ENCODE data around the gene RER1.
"Not testable (repeated sequence)": the region's sequence is repeated elsewhere in the genome, so short reads cannot be mapped to it uniquely, and the experiment has no call there.

Gene RER1

DNA sequence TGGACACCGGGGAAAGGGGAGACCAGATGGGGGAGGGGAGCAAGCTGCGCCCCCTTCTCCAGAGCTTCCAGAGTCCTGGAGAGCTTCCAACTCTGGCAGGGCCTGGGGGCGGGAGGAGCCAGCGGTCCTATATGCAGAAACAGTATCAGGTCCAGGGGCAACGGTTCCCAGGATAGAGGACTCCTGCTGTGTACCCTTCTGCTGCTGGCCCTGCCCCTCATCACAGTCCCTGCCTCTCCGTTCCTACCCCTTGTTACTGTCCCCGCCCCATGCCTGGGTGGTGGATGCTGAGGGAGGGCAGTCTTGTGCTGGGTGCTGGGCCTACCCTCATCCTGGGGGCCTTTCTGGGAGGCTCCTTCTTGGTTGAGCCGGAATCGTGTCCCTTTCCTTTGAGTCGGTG lies 39.9 kb downstream of the RER1 start:
- DNase-seq: no peak

DNA sequence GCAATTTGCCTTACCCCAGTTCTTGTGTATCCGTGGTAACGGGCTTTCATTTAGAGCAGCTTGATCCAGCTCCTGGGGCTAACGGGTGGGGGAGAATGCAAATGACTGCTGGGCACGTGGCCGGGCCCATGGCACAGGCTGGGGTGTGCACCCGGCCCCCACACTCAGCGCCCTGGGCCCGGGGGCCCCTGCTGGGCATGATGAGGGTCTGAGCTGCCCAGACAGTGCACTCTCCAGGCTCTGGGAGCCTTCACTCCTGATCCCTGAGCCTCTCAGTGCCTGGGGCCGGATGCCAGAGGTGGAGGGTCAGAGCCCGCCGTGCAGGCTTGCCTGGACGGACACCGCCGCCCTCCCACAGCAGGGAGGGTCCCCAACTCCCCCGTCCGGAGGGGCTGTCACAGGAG lies 40.8 kb downstream of the RER1 start:
- no peak for DNase-seq

DNA sequence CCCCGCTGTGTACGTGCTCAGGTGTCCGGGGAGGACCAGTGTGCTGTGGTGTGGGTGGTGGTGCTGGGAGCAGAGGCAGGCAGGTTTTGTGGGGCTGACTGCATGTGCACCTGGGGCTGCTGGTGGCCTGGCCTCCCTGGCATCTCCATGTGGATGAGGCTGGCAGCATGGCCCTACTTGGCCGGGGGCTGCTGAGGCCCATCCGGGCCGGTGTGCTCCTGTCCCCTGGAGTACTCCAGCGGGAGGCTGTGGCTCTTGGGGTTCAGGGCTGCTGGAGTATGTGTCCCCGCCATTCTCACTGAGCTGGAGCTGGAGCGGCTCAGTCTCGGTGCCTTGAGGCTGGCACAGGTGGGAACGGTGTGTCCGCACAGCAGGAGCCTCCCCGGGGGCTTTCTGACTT lies 41.6 kb downstream of the RER1 start:
- DNase-seq: no peak

DNA sequence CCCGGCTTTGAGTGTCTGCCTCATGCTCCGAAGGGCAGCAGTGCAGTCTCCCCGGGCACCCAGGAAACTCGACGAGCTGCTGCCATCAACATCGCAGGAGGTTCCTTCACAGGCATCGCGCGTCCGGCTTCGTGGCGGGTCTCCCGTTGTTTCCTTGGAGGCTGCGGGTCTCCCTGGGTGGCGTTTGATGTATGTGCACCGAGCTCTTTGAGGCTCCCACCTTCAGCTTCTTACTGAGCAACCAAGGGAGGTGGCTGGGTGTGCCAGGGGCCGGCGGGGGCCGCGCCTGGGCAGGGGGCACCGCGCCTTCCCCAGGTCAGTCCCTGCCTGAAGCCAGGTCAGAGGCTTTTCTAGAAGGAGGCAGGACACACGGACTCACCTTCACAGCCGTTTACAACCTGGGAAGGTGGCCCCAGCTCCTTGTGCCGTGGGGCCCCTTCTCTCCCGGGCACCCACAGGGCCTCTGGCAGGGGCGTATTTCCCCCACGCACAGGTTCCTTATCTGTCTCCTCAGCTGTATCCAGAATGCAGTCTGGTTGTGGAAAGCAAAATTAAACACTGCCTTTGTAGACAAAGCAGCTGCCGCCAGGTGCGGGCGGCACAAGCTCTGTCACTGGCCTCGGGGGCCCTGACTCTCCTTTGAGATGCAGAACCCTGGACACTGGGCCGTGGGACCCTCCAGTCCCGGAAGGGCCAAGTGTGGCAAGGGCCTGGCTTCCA lies 42.5 kb downstream of the RER1 start:
- DNase-seq: no peak

DNA sequence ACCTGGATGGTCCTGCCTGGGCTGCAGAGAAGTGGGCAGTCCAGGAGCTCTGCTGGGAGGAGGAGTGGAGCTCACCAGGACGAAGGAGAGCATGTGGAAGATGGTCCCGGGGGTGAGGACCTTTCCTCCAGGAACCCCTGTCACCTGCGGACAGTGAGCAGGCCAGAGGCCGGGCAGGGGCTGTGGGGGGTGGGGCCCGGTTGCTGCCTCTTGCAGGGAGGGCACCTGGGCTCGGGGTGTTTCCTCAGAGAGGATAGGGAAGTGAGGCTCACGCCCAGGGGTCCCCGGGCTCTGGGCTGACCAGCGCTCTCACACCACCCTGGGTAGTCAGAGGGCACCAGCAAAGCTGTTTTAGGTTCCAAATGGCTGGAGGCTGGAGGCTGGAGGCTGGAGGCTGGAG lies 43.5 kb downstream of the RER1 start:
- DNase-seq: no peak

DNA sequence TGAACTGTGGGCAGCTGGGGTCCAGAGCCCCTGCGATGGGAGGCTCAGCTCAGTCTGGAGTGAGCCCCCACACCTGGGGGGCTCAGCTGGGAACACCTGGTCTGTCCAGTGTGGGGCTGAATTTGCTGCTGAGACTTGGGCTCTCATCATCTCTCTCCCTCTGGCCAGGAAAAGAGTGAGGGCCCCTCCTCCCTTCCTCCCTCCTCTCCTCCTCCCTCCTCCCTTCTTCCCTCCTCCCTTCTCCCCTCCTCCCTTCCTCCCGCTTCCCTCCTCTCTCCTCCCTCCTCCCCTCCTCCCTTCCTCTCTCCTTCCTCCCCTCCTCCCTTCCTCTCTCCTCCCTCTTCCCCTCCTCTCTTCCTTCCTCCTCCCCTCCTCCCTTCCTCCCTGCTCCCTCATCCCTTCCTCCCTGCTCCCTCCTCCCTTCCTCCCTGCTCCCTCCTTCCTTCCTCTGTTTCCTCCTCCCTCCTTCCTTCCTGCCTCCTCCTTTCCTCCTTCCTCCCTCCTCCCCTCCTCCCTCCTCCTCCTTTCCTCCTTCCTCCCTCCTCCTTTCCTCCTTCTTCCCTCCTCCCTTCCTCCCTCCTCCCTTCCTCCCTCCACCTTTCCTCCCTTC lies 44.2 kb downstream of the RER1 start:
- DNase-seq: no peak

DNA sequence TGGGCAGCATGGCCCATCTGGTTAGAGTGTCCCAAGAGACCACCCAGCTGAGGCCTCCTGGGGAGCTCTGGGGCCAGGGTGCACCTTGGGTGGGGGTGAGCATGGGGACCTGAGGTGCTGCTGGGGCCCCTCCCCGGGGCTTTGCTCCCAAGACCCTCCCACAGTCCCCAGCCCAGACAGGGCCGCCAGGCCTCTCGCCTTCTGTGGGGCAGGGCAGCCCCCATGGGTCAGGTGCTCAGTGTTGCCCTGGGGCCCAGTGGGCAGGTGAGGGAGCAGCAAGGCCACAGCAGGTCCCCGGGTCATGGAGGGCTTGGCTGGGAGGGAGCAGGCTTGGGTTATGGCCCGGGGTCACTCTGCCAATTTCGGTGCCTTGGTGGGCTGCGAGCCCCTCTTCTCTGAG lies 45.2 kb downstream of the RER1 start:
- no peak for DNase-seq

DNA sequence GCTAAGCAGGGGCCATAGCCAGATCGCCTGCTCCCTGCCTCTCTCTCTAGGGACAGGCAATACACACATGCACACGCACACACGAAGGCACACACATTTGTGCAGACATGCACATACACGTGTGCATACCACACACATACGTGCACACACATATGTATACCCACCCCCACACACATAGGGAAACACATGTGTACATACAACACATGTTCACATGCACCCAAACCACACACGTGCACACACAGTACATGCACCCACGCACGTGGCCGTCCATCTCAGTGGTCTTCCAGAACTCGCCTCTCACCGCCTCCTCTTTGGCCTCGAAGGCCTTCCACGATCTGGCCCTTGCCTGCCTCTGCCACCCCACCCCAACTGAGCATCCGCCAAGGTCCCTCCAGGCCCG lies 46.0 kb downstream of the RER1 start:
- no peak for DNase-seq

DNA sequence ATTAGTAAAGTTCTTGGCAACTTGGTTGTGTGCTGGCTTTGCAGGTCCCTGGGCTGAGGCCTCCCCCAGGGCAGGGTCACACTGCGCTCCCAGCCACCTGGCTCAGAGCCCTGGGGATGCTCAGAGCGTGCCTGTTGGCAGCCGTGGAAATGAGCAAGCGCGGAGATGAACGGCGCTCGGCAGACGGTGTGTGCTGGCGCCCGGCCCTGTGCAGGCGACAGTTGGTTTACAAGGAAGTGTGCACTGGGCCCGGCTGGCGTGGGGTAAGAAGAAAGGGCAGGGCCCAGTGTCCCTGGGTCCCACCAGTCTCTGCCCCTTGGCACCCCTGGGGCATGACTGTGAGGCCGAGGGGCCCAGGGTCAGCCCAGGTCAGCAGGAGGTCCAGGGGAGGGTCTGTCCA lies 46.4 kb downstream of the RER1 start:
- DNase-seq: no peak

DNA sequence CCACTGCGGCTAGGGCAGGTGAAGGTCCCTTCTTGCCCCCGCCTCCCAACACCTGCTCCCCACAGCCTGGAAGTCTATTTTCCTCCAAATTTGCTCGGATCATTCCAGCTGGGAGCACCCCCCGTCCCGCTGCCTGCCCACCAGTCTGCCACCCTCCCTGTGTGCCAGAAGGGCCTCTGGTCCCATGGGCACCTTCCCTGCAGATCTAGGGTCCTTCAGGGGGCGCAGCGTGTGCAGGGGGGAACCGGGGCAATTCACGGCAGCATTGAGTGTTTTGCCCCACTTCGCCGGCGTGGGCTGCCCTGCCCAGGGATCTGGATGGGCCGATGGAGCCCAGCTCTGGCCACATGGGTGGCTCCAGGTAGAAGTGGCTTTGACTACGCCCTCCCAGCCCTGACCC lies 47.0 kb downstream of the RER1 start:
- DNase-seq: no peak

DNA sequence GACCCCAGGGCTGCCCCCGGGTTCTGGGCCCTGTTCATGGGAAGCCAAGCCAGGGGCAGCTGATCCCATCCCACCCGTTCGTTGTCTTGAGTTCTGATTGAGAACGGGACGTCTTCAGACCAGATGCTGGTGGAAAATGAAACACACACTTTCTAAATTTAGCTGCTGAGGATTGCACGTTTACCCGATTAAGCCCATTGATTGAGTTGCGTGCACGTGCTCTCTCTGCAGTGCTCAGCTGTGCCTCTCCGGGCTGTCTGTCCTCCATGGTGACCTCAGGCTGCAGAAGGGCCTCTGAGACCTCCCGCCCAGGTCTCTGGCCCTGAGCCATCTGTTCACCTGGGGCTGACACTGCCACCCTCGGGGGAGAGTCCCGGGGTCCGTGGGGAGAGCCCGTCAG lies 47.7 kb downstream of the RER1 start:
- DNase-seq: no peak

DNA sequence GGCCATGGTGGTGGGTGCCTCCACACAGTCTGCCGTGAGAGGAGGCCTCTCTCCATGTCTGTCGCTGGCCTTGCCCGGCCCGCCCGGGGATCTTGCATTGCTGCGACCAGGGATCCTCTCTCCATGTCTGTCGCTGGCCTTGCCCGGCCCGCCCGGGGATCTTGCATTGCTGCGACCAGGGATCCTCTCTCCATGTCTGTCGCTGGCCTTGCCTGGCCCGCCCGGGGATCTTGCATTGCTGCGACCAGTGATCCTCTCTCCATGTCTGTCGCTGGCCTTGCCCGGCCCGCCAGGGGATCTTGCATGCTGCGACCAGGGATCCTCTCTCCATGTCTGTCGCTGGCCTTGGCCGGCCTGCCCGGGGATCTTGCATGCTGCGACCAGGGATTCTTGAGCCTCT lies 48.7 kb downstream of the RER1 start:
- DNase-seq: not testable (repeated sequence)

DNA sequence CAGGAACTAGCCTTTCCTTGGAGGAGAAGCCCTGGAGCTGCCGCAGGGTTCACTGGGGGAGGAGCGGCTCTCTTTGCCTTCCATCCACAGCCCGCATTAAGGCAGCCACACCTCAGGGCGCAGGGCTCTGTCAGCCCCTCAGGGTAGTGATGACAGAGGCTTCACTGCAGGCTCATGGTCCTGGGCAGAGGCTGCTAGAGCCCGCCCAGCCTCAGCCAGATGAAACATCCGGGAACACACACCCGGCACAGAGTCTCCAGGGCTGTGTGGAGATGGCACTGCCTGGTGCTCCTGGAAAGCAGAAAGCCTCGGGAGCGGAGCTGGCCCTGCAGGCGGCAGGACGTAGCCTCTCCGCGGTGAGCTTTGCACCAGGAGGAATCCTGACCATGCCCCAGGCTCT lies 50.1 kb downstream of the RER1 start:
- no peak for DNase-seq

DNA sequence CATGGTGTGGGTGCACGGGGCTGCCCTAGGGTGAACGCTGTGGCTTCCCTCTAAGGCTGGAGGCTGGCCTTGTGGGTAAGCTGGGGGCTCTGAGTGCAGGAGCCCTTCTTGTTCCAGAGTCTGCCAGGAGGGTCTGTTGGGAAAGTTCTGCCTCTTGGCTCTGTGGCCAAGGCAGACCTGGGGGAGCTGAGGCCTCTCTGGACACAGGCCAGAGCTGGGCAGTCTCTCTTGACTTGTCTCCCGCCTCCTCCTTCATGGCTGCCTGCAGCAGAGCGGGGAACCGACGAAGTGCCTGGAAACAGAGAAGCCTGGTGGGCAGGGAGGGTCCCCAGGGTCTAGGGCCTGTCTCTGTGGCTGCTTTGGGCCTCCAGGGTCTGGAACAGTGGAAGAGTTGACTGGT lies 51.0 kb downstream of the RER1 start:
- no peak for DNase-seq

DNA sequence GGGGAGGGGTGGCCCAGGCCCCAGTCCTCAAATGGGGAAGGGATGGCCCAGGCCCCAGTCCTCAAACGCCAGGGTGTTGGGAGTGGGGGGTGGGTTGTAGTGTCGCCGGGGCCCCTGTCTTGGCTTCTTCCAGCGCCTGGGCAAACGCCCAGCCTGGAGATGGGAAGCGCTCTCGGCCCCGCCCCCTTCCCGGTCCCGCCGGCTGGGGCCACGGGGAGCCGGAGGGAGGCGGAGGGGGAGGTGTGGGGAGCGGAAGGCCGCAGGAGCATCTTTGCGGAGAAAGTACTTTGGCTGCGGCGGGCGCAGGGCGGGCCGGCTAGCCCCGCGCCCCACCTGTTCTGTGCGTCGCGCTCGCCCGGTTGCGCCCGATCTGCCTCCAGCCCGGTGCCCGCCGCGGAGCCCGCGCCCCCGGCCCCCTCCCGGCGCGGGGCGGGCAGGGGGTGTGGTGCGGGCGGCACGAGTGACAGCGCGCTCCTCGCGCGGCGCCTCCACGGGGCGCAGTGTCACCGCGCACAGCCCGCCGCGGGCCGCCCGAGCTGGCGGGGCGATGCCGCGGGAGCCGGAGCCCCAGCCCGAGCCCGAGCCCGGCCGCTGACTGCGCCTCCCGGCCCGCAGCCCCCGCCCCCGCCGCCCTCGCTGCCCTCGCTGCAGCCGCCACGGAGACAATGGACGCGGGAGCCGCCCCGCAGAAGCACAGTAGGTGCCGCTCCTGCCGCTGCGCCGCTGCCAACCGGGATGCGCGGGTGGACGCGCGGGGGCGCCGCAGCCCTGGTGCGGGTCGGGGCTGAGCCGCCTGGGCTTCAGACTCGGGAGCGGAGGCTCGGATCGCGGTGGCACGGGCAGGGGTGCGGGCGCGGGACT lies 51.9 kb downstream of the RER1 start:
- no peak for DNase-seq

DNA sequence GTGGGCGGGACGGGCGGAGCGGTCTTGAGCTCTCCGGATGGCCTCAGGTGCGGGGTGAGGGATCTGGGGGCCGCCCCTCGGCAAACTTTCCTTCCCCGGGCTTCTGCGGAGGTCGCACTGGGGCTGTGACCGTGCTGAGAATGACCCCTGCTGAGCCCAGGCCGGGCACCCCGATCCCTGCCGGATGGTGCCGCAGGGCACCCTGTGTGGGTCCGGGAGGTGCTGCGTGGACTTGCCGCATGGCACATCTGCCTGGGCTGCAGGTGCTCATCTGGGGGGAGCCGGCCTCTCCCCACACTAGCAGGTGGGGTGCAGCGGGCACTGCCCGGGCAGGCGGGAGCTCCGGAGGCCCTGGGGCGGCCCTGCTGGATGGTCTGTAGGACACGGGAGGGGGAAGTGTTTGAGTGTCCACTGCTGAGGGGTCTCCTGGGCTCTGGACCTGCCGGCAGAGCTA lies 52.5 kb downstream of the RER1 start:
- DNase-seq: no peak

DNA sequence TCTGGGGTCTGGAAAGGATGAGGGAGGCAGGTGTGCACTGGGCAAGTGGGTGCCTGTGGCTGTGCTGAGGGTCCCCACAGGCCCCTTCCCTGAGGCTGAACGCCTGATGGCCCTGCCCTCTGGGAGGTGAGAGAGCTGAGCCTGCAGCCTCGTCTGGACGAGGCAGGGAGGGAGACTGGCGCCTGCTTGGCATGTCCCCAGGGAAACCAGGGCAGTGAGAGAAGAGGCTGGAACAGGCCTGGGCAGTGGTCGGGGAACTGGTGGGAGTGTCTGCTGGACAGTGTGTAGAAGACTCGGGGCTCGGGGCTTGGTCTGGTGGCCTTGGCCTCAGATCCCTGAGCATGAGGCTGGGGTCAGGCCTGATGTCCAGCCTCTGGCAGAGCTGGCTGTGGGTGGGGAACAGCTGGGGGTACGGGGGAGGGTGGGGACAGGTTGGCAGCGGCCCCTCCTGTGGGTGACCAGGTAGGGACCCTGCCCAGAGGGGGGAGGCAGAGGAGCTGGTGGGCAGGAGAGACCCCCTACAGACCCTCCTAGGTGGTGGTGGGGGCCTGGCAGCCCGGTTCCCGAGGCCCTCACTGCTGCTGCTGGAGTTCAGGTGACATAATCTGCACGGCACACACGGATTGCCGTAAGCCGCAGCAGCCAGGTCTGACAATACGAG lies 53.7 kb downstream of the RER1 start:
- no peak for DNase-seq

DNA sequence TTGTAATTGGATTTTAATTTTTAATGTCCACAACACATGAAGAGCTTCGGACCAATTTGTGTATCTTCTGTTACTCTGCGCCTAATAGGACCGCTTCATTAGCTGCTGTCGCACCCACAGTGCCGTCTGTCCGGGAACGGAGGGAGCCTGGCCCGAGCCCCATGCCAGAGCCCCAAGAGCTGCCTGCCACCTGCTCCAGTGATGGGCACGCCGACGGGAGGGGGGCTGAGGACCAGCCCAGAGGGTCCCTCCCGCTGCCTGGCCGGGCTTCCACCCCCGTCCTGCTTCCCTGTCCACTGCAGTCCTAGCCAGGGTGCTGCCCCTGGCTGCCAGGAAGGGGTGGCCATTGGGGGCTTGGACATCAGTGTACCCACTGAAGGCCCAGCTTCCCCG lies 54.2 kb downstream of the RER1 start:
- DNase-seq: no peak

DNA sequence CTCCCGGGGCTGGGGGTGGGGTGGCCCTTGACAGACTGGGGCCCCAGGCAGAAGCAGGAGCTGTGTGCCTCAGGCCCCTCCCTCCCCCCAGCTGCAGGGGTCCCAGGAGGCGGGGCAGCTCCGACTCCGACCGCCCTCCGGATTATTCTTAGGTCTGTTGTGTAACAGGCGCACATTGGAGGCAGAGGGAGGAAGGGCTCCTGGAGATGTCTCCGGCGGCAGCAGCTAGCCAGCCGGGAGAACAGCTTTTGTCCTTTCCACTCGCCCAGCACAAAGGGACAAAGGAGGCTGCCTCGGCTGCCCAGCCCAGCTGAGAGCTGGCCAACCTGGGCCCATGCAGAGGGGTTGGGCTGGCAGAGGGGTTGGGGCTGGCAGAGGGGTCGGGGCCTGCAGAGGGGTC lies 54.8 kb downstream of the RER1 start:
- DNase-seq: no peak

DNA sequence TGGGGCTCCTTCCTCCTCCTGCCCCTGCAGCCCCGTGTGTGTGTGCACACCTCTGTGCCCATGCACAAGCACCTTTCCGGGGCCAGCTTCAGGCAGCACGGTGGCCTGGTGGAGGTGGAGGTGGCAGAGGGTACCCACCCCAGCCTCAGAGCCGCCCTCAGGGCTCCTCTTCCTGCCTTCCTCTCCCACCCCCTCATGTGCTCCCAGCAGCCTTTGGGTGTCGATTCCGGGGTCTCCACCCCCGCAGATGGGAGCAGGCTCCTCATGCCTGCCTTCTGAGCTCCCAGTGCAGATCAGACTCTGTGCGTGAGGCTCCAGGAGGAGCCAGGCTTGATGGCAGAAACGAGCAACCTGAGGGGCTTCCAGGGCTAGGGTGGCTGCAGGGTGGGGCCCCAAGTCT lies 55.2 kb downstream of the RER1 start:
- no peak for DNase-seq

DNA sequence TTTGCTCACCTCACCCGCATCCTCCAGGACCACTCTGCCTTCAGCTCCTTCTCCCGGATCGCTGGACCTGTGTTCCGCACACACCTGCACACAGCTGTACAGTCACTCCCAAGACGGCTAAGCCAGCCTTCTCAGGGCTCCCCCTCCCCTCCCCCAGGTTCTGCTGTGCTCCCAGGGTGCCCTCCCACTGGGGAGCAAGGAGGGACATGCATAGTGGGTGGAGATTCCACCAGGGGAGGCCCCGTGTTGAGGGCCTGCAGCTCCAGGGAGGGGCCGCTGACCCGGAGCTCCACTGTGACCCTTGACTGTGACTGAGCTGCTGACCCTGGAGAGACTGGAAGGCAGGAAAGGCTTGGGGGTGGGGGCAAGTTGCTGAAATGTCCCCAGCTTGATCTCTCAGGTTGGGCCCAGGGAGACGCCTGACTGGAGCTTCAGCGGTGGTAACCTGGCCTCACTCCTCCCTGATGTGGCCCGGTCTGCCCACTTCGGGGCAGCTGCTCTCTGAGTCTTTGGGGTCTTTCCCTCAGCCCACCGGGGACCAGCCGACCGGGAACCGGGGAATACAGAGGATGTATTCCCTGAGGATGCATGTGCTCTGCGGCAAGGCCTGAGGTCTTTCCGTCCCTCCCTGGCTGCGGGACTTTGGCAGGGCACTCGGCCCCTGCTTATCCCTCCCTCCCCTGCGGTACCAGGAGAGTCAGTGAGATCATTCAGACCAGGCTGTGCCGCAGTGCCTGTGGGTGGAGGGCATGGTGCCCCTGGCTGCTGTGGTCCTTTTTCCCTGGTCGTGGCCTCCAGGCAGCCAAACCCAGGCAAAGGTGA lies 55.8 kb downstream of the RER1 start:
- no peak for DNase-seq

DNA sequence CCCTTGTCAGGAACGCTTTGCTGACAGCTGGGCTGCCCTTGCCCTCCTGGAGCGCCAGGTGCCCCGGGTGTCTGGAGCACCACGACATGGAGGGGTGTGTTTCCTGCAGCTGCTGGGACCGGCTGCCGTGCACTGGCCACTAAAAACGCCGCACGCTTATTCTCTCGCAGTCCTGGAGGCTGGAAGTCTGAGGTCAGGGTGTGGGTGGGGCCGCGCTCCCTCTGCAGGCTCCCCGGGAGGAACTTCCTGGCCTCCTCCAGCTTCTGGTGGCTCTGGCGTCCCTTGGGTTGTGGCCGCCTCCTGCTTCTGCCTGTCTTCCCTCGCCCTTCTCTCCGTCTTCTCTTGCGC lies 56.4 kb downstream of the RER1 start:
- DNase-seq: no peak
